Uterus (tissue), 2 donors: Measurements from ENCODE around the gene FADS1.

ENCODE experiments used
- CTCF ChIP-seq, 4 experiments: fragments of 200-600 bp in 2 of 4; fragments of 450-650 bp in 2 of 4; sonication (generic) in 2 of 4; IDR thresholded peaks; one replicate each; pipeline ENCODE4 v1.5.1; 2016 to 2019; ENCODE audit warnings: antibody characterized with exemption in 4 of 4, mild to moderate bottlenecking in 2 of 4, moderate library complexity in 1 of 4
- POLR2A ChIP-seq, 2 donors: fragments of 450-650 bp; IDR thresholded peaks; one replicate each; pipeline ENCODE4 v1.6.1; 2016; ENCODE audit warnings: antibody characterized with exemption in 2 of 2, mild to moderate bottlenecking in 1 of 2, moderate library complexity in 1 of 2

DNA sequence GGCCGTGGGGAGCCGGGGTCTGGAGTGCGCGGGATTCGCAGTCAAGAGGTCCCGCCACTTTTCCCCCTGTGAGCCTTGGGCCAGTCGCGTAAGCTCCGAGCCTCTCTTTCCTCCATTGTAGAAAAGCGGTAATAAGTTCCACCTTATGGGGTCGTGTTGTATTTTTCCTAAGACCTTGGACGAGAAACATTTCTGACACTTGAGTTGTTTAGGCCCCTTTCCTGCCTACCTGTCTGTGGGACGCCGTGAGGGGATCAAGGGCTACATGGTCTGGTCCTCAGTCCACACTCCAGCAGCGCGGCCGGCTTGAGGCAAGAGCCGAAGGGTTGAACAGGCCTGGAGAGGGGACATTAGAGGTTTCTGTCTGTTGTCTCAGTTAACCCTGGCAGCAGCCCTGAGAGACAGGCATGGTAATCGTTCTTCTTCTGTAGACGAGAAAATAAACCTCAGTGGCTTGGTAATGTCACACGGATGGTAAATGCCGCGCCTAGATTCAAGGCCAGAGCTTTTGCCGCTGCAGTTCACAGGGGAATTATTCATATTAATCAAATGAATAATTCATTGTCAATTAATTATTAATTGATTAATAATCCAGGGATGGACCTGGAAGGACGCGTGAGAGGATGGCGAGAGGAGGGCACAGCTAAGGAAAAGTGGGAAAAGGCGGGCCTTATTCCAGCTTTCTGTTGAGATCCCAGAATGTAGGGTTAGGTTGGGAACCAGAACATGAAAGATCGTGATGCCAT, 23.5 kb downstream of the FADS1 start:
- TF ChIP-seq CTCF (IDR thresholded peaks at IDR 0.05) (no peak), POLR2A (IDR thresholded peaks at IDR 0.05) (no peak)
